RWPE2 (cell line): ENCODE results near the gene NLRC5.
"Not testable (repeated sequence)": the region's sequence is repeated elsewhere in the genome, so short reads cannot be mapped to it uniquely, and the experiment has no call there.

Source experiments
- ATAC-seq: fragments of 200-7000 bp; cut with Tn5 transposase; 3 replicates; pipeline ENCODE4 v1.9.1; 2021; ENCODE audit warnings: low read depth
- DNase-seq: peaks from one replicate; pipeline ENCODE4 v3.0.0-alpha.2; 2020; ENCODE audit warnings: low spot score
- H3K27ac ChIP-seq: fragments of 450-650 bp; 2 replicates; pipeline ENCODE4 v1.5.1; 2017; ENCODE audit warnings: mild to moderate bottlenecking; ENCODE audit not compliant: poor library complexity, severe bottlenecking
- H3K27me3 ChIP-seq: fragments of 250-450 bp; sonication (Bioruptor Pico); 2 replicates; pipeline ENCODE4 v1.5.1; 2021; ENCODE audit warnings: mild to moderate bottlenecking, moderate library complexity; ENCODE audit not compliant: insufficient read depth, poor library complexity, severe bottlenecking
- H3K36me3 ChIP-seq: fragments of 250-450 bp; sonication (Bioruptor Pico); 2 replicates; pipeline ENCODE4 v1.5.1; 2020; ENCODE audit warnings: low read depth, mild to moderate bottlenecking, moderate library complexity
- H3K4me1 ChIP-seq: fragments of 250-450 bp; sonication (Bioruptor Pico); 2 replicates; pipeline ENCODE4 v1.5.1; 2021; ENCODE audit warnings: mild to moderate bottlenecking, moderate library complexity; ENCODE audit not compliant: insufficient read depth, poor library complexity, severe bottlenecking
- H3K4me3 ChIP-seq: fragments of 250-450 bp; sonication (Bioruptor Pico); 2 replicates; pipeline ENCODE4 v1.5.1; 2021; ENCODE audit warnings: mild to moderate bottlenecking, moderate library complexity; ENCODE audit not compliant: severe bottlenecking
- H3K9me3 ChIP-seq: fragments of 250-450 bp; sonication (Bioruptor Pico); 2 replicates; pipeline ENCODE4 v1.5.1; 2021; ENCODE audit warnings: mild to moderate bottlenecking, moderate library complexity; ENCODE audit not compliant: severe bottlenecking
- CTCF ChIP-seq: fragments of 450-650 bp; IDR thresholded peaks from one replicate; pipeline ENCODE4 v1.5.1; 2017; ENCODE audit warnings: mild to moderate bottlenecking, moderate library complexity; ENCODE audit not compliant: poor library complexity, severe bottlenecking

NLRC5 gene

GRCh38 chr16:57061084-57061905 is 71.9 kb downstream of the NLRC5 start:
- Histone ChIP-seq H3K27me3 (no peaks in the 10 kb centered on the region), H3K36me3 (no peaks in the 10 kb centered on the region), H3K9me3 (no peaks in the 10 kb centered on the region), H3K27ac (peak overlapping the region; percentile 78), H3K4me3 (no peak overlapping the region), H3K4me1 (peaks cover 18% of the 10 kb centered on the region)
- DNase-seq (peak; percentile 83), ATAC-seq (peak; percentile 85)
- no peak for TF ChIP-seq CTCF

GRCh38 chr16:57062329-57062728 is 73.0 kb downstream of the NLRC5 start:
- TF ChIP-seq CTCF = no peak

GRCh38 chr16:57063189-57063588 is 73.8 kb downstream of the NLRC5 start:
- not testable (repeated sequence) for ATAC-seq, H3K4me3 ChIP-seq, H3K27ac ChIP-seq, H3K27me3 ChIP-seq, H3K9me3 ChIP-seq, DNase-seq, H3K36me3 ChIP-seq
- H3K4me1 ChIP-seq = peaks cover 18% of the 10 kb centered on the region

More at GRCh38 chr16:57062329-57062728, 73.0 kb downstream of the NLRC5 start:
- peak overlapping the region; percentile 78 for H3K27ac ChIP-seq
- no peak overlapping the region for H3K4me3 ChIP-seq
- ATAC-seq (no peak), DNase-seq (no peak)
- H3K9me3 ChIP-seq = no peaks in the 10 kb centered on the region
- H3K36me3 ChIP-seq = no peaks in the 10 kb centered on the region
- H3K27me3 ChIP-seq = no peaks in the 10 kb centered on the region
- peaks cover 18% of the 10 kb centered on the region for H3K4me1 ChIP-seq

GRCh38 chr16:57064995-57065394 is 75.6 kb downstream of the NLRC5 start:
- Histone ChIP-seq H3K9me3 (no peaks in the 10 kb centered on the region), H3K36me3 (no peaks in the 10 kb centered on the region), H3K4me3 (no peak overlapping the region), H3K27ac (no peak overlapping the region), H3K4me1 (peaks cover 18% of the 10 kb centered on the region), H3K27me3 (no peaks in the 10 kb centered on the region)
- ATAC-seq = no peak
- DNase-seq = no peak
- no peak for TF ChIP-seq CTCF

- Histone ChIP-seq H3K27ac (no peak overlapping the region), H3K4me3 (no peak overlapping the region), H3K36me3 (no peaks in the 10 kb centered on the region), H3K9me3 (no peaks in the 10 kb centered on the region), H3K27me3 (no peaks in the 10 kb centered on the region), H3K4me1 (peaks cover 3% of the 10 kb centered on the region)
- DNase-seq (no peak), ATAC-seq (no peak)
- TF ChIP-seq CTCF = no peak
Measured at GRCh38 chr16:57066625-57067024, 77.3 kb downstream of the NLRC5 start.
